GM19240 (cell line): ENCODE measurements around the gene AGAP1.

Experiments used
- DNase-seq: peaks from one replicate; pipeline ENCODE4 v3.0.0; 2011; ENCODE audit warnings: low spot score; ENCODE audit not compliant: insufficient read length

AGAP1 gene

GRCh38 chr2:236112466-236112865 is 618.6 kb downstream of the AGAP1 start:
- DNase-seq: no peak

GRCh38 chr2:236113425-236113824 is 619.6 kb downstream of the AGAP1 start:
- no peak for DNase-seq

GRCh38 chr2:236113948-236114347 is 620.1 kb downstream of the AGAP1 start:
- no peak for DNase-seq

- no peak for DNase-seq
These were observed 621.1 kb downstream of the AGAP1 start for GRCh38 chr2:236114959-236115358.

- no peak for DNase-seq
These were observed 623.6 kb downstream of the AGAP1 start for GRCh38 chr2:236117401-236117800.

- DNase-seq: no peak
These were observed 624.0 kb downstream of the AGAP1 start for GRCh38 chr2:236117861-236118269.

- DNase-seq: no peak
These were observed 625.2 kb downstream of the AGAP1 start for GRCh38 chr2:236119003-236119402.

- no peak for DNase-seq
These were observed 625.6 kb downstream of the AGAP1 start for GRCh38 chr2:236119476-236119875.

GRCh38 chr2:236120141-236120601 is 626.3 kb downstream of the AGAP1 start:
- DNase-seq: no peak

- DNase-seq: no peak
These were observed 627.0 kb downstream of the AGAP1 start for GRCh38 chr2:236120829-236121228.

GRCh38 chr2:236121546-236121945 is 627.7 kb downstream of the AGAP1 start:
- DNase-seq: no peak

GRCh38 chr2:236122236-236122635 is 628.4 kb downstream of the AGAP1 start:
- DNase-seq: no peak

- no peak for DNase-seq
These were observed 629.9 kb downstream of the AGAP1 start for GRCh38 chr2:236123716-236124115.

GRCh38 chr2:236124182-236124893 is 630.5 kb downstream of the AGAP1 start:
- no peak for DNase-seq

GRCh38 chr2:236125541-236125940 is 631.7 kb downstream of the AGAP1 start:
- no peak for DNase-seq

GRCh38 chr2:236127010-236127409 is 633.2 kb downstream of the AGAP1 start:
- no peak for DNase-seq

GRCh38 chr2:236128321-236128720 is 634.5 kb downstream of the AGAP1 start:
- no peak for DNase-seq

- DNase-seq: no peak
These were observed 636.1 kb downstream of the AGAP1 start for GRCh38 chr2:236129935-236130334.

GRCh38 chr2:236130349-236130998 is 636.6 kb downstream of the AGAP1 start:
- no peak for DNase-seq

- no peak for DNase-seq
These were observed 637.3 kb downstream of the AGAP1 start for GRCh38 chr2:236131073-236131692.

GRCh38 chr2:236133410-236134012 is 639.7 kb downstream of the AGAP1 start:
- DNase-seq: no peak

GRCh38 chr2:236136538-236136937 is 642.7 kb downstream of the AGAP1 start:
- DNase-seq: no peak
